Astrocyte of the spinal cord (primary cell): ENCODE results near the gene JCAD.

Source experiments
- DNase-seq: peaks from one replicate; pipeline ENCODE4 v3.0.0; 2011; ENCODE audit warnings: low read depth, low spot score
- H3K4me3 ChIP-seq: 2 replicates; pipeline ENCODE4 v1.5.1; 2011; ENCODE audit warnings: low read depth, mild to moderate bottlenecking, low read length, moderate library complexity
- CTCF ChIP-seq: IDR thresholded peaks from 2 replicates; pipeline ENCODE4 v1.5.1; 2012; ENCODE audit warnings: low read depth, mild to moderate bottlenecking, low read length, inconsistent platforms
- in situ Hi-C: cut with HindIII; loops from 2 replicates; pipeline ENCODE4 v1.10.0; 2017; ENCODE audit warnings: low sequenced_read_pairs

The JCAD gene

GRCh38 chr10:30000802-30001571, 58.4 kb downstream of the JCAD start:
- DNase-seq = peak; percentile 86
- TF ChIP-seq CTCF = no peak
- no peak overlapping the region for H3K4me3 ChIP-seq
- in situ Hi-C loops = no loop called here

- in situ Hi-C loops = no loop called here
- no peak overlapping the region for H3K4me3 ChIP-seq
- TF ChIP-seq CTCF = peak; percentile 100
- peak; percentile 84 for DNase-seq
These were observed 61.1 kb downstream of the JCAD start for GRCh38 chr10:29998142-29998808.

- in situ Hi-C loops = no loop called here
- H3K4me3 ChIP-seq = no peak overlapping the region
- DNase-seq = peak; percentile 10
- TF ChIP-seq CTCF = no peak
These were observed 64.6 kb downstream of the JCAD start for GRCh38 chr10:29994811-29995210.

GRCh38 chr10:29993319-29993915, 66.0 kb downstream of the JCAD start:
- TF ChIP-seq CTCF = no peak
- no peak for DNase-seq
- no peak overlapping the region for H3K4me3 ChIP-seq
- in situ Hi-C loops = no loop called here

GRCh38 chr10:29992914-29993313, 66.5 kb downstream of the JCAD start:
- TF ChIP-seq CTCF = no peak
- DNase-seq = no peak
- in situ Hi-C loops = no loop called here
- no peak overlapping the region for H3K4me3 ChIP-seq

GRCh38 chr10:29991382-29991781, 68.0 kb downstream of the JCAD start:
- no peak for TF ChIP-seq CTCF
- no peak overlapping the region for H3K4me3 ChIP-seq
- no peak for DNase-seq
- in situ Hi-C loops = no loop called here
